IMR-90 (cell line): ENCODE measurements around the gene BDH1. TPM values are rescaled to one million over a fixed set of nuclear protein-coding genes. Genes with fewer than 3 reads are reported as not detected.
A peak's percentile ranks its signal among the peaks of the same experiment; 100 is the strongest.

Experiments used
- ATAC-seq: fragments of 200-7000 bp; cut with Tn5 transposase; 2 replicates; pipeline ENCODE4 v1.9.1; 2020; ENCODE audit warnings: low read depth, mild to moderate bottlenecking, moderate library complexity
- BruUV-seq: library from RNA; stranded (reverse); fragments of 400-500 nt; replicated peaks from 2 replicates; lab custom pipeline; 2021; lab: Mats Ljungman, UMichigan
- CTCF ChIA-PET: fragments of 300-600 bp; formaldehyde crosslinking; extraction: SDS; loops from one replicate; lab custom pipeline; 2021; ENCODE audit warnings: antibody characterized with exemption; lab: Yijun Ruan, JAX
- POLR2A ChIA-PET: fragments of 300-600 bp; sonication (Branson Sonifier 250); formaldehyde crosslinking; loops from one replicate; lab custom pipeline; 2022; ENCODE audit warnings: antibody characterized with exemption; ENCODE audit not compliant: unreplicated experiment; lab: Charles Lee
- DNase-seq: peaks from one replicate; pipeline ENCODE4 v3.0.0; 2013
- H2AFZ ChIP-seq: replicated peaks from 2 replicates; pipeline ENCODE3; 2013; ENCODE audit warnings: low read length, mild to moderate bottlenecking; ENCODE audit not compliant: poor library complexity
- H2AK5ac ChIP-seq: 2 replicates; pipeline ENCODE4 v1.6.1; 2013; ENCODE audit warnings: low read depth, low read length, inconsistent platforms
- H2AK9ac ChIP-seq: replicated peaks from 2 replicates; pipeline ENCODE3; 2013; ENCODE audit warnings: mild to moderate bottlenecking, low read depth, low read length, moderate library complexity; ENCODE audit not compliant: poor library complexity
- H2BK120ac ChIP-seq: 2 replicates; pipeline ENCODE4 v1.6.1; 2013; ENCODE audit warnings: low read depth, low read length, inconsistent platforms
- H2BK15ac ChIP-seq: 3 replicates; pipeline ENCODE4 v1.6.1; 2013; ENCODE audit warnings: low read depth, low read length, inconsistent platforms
- H2BK20ac ChIP-seq: 2 replicates; pipeline ENCODE4 v1.6.1; 2013; ENCODE audit warnings: low read depth, mild to moderate bottlenecking, inconsistent platforms, low read length, moderate library complexity
- H2BK5ac ChIP-seq: 2 replicates; pipeline ENCODE4 v1.6.1; 2013; ENCODE audit warnings: mild to moderate bottlenecking, low read depth, low read length, inconsistent platforms; ENCODE audit not compliant: poor library complexity, severe bottlenecking
- H3K14ac ChIP-seq: replicated peaks from 2 replicates; pipeline ENCODE4 v1.6.1; 2013; ENCODE audit warnings: low read depth, low read length, inconsistent platforms
- H3K18ac ChIP-seq: 2 replicates; pipeline ENCODE4 v1.6.1; 2013; ENCODE audit warnings: low read depth, low read length, control low read depth
- H3K23ac ChIP-seq: 2 replicates; pipeline ENCODE4 v1.6.1; 2013; ENCODE audit warnings: low read depth, low read length, inconsistent platforms
- H3K27ac ChIP-seq: 2 replicates; pipeline ENCODE4 v1.5.1; 2013; ENCODE audit warnings: mild to moderate bottlenecking, control low read depth, low read length; ENCODE audit not compliant: insufficient read depth
- H3K27me3 ChIP-seq: 2 replicates; pipeline ENCODE4 v1.6.1; 2013; ENCODE audit warnings: low read length; ENCODE audit not compliant: control insufficient read depth, insufficient read depth
- H3K36me3 ChIP-seq: 2 replicates; pipeline ENCODE4 v1.6.1; 2013; ENCODE audit warnings: low read length, mixed read lengths; ENCODE audit not compliant: control insufficient read depth, insufficient read depth
- H3K4ac ChIP-seq: 2 replicates; pipeline ENCODE4 v1.6.1; 2013; ENCODE audit warnings: low read depth, low read length, inconsistent platforms
- H3K4me1 ChIP-seq: 2 replicates; pipeline ENCODE4 v1.6.1; 2013; ENCODE audit warnings: low read length, mixed read lengths; ENCODE audit not compliant: control insufficient read depth, insufficient read depth
- H3K4me2 ChIP-seq: 2 replicates; pipeline ENCODE4 v1.6.1; 2013; ENCODE audit warnings: low read depth, mild to moderate bottlenecking, control low read depth, low read length, moderate library complexity
- H3K4me3 ChIP-seq: 2 replicates; pipeline ENCODE4 v1.5.1; 2013; ENCODE audit warnings: low read depth, mild to moderate bottlenecking, control low read depth, low read length, moderate library complexity; ENCODE audit not compliant: insufficient read depth
- H3K56ac ChIP-seq: 2 replicates; pipeline ENCODE4 v1.6.1; 2013; ENCODE audit warnings: low read length, inconsistent platforms; ENCODE audit not compliant: insufficient read depth; ENCODE audit errors: extremely low read depth
- H3K79me1 ChIP-seq, 2 experiments: 2 replicates each; pipeline ENCODE4 v1.6.1; 2013; ENCODE audit warnings: low read length in 2 of 2, inconsistent platforms in 1 of 2, low read depth in 1 of 2
- H3K9ac ChIP-seq: 2 replicates; pipeline ENCODE4 v1.6.1; 2013; ENCODE audit warnings: low read depth, low read length, control low read depth
- H3K9me1 ChIP-seq: 2 replicates; pipeline ENCODE4 v1.6.1; 2013; ENCODE audit warnings: low read length, inconsistent platforms; ENCODE audit not compliant: insufficient read depth
- H3K9me3 ChIP-seq: 2 replicates; pipeline ENCODE4 v1.6.1; 2013; ENCODE audit warnings: low read length; ENCODE audit not compliant: control insufficient read depth, insufficient read depth
- H4K20me1 ChIP-seq: 2 replicates; pipeline ENCODE4 v1.6.1; 2013; ENCODE audit warnings: low read length, inconsistent platforms; ENCODE audit not compliant: insufficient read depth
- H4K5ac ChIP-seq: 2 replicates; pipeline ENCODE4 v1.6.1; 2013; ENCODE audit warnings: mild to moderate bottlenecking, low read depth, low read length, control low read depth
- H4K8ac ChIP-seq, 2 experiments: 2 replicates each; pipeline ENCODE4 v1.6.1; 2013; ENCODE audit warnings: low read depth in 2 of 2, low read length in 2 of 2, control low read depth in 1 of 2, inconsistent platforms in 1 of 2
- H4K91ac ChIP-seq: 2 replicates; pipeline ENCODE4 v1.6.1; 2013; ENCODE audit warnings: low read depth, low read length, inconsistent platforms; ENCODE audit not compliant: insufficient read depth
- BHLHE40 ChIP-seq: fragments of 150-350 bp; IDR thresholded peaks from 2 replicates; pipeline ENCODE4 v1.6.1; 2016; ENCODE audit warnings: mild to moderate bottlenecking, low read depth, low read length
- CTCF ChIP-seq: conservative IDR thresholded peaks from 2 replicates; pipeline ENCODE4 v1.5.1; 2012; ENCODE audit warnings: mild to moderate bottlenecking, low read depth, low read length, improper control_type of control experiment
- MXI1 ChIP-seq: IDR thresholded peaks from 2 replicates; pipeline ENCODE4 v1.6.1; 2012; ENCODE audit warnings: low read depth, mild to moderate bottlenecking, low read length, moderate library complexity, borderline replicate concordance
- POLR2A ChIP-seq: IDR thresholded peaks from 2 replicates; pipeline ENCODE4 v1.6.1; 2012; ENCODE audit warnings: mild to moderate bottlenecking, low read depth, low read length
- WGBS, 2 experiments: methylation state at CpG; one replicate each; pipeline versions ENCODE4 v1.1.5 to v1.1.7; 2013; ENCODE audit warnings: missing lambda C conversion rate in 2 of 2; ENCODE audit not compliant: insufficient read length in 1 of 2; ENCODE audit errors: extremely low coverage in 2 of 2; 5-methylcytosine and 5-hydroxymethylcytosine counted together
- dilution Hi-C: fragments of 300-500 bp; cut with HindIII; formaldehyde crosslinking; loops from one replicate; pipeline ENCODE4 v1.14.3; 2018; ENCODE audit warnings: low sequenced_read_pairs; ENCODE audit not compliant: unreplicated experiment
- in situ Hi-C: fragments of 300-500 bp; cut with MboI; formaldehyde crosslinking; loops from 3 replicates; pipeline ENCODE4 v1.14.3; 2019; ENCODE audit warnings: low sequenced_read_pairs, inconsistent platforms, mixed read lengths
- intact Hi-C: fragments of 100-400 bp; cut with micrococcal nuclease; formaldehyde crosslinking; loops from 2 replicates; pipeline ENCODE4 v1.10.0; 2022
- polyA plus RNA-seq, 3 experiments: library from polyadenylated mRNA; depleted of rRNA; stranded (reverse); fragments of >200 nt; gene quantifications; 2 replicates each; pipeline ENCODE4 v1.2.3, GENCODE V29; 2012; ENCODE audit warnings: low replicate concordance in 1 of 3
- total RNA-seq: library from RNA; depleted of rRNA; stranded (reverse); fragments of >200 nt; gene quantifications from 2 replicates; pipeline ENCODE4 v1.2.3, GENCODE V29; 2012

Gene BDH1
- total and polyA plus RNA-seq, 2 of the 4 experiments (the other 2 are of a cell fraction), result 2.7 to 4.4 TPM

- TF ChIP-seq MXI1, result no peak
Observed at GRCh38 chr3:197511853-197512635, 43.7 kb downstream of the BDH1 start (continued).

DNA sequence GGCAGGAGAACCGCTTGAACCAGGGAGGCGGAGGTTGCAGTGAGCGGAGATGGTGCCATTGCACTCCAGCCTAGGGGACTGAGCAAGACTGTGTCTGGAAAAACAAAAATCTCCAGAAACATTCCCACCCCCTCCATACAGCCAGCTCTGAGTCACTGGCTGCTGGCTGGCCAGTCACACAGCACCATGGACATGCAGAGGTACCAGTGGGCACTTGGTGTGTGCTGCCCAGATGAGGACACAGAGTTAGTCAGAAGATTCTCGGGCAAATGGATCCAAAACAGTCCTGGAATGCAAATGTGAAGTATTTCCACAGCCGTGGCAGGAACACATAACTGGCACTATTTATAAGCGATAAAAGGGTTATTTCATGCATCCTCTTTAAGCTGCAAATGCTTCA, 44.6 kb downstream of the BDH1 start:
- Histone ChIP-seq H2AK9ac (no peak overlapping the region), H2BK5ac (no peak overlapping the region), H4K91ac (no peak overlapping the region), H2BK120ac (no peak overlapping the region), H3K23ac (no peak overlapping the region), H4K8ac (no peak overlapping the region), H3K4me3 (no peak overlapping the region), H3K4me2 (no peak overlapping the region), H3K9me1 (peaks cover 8% of the 10 kb centered on the region; the same call in 1 of the 2 replicates), H3K14ac (no peak overlapping the region), H3K27ac (no peak overlapping the region), H2AFZ (peak overlapping the region; percentile 34), H3K9ac (no peak overlapping the region), H3K79me1 (0 out of 4 replicates have a peak, but pooled peaks cover 0 to 2% of the 10 kb centered on the region in 2 experiments), H3K4ac (no peak overlapping the region), H3K18ac (no peak overlapping the region), H2BK20ac (no peak overlapping the region), H4K20me1 (no peaks in the 10 kb centered on the region), H4K5ac (no peak overlapping the region), H2AK5ac (no peak overlapping the region), H3K36me3 (no peaks in the 10 kb centered on the region; the same call in 1 of the 2 replicates), H3K27me3 (peaks cover 10% of the 10 kb centered on the region; the same call in 1 of the 2 replicates), H2BK15ac (no peak overlapping the region), H3K4me1 (no peaks in the 10 kb centered on the region), H3K56ac (no peak overlapping the region), H3K9me3 (no peaks in the 10 kb centered on the region)
- no peak for TF ChIP-seq POLR2A
- TF ChIP-seq CTCF, result no peak
- TF ChIP-seq BHLHE40, result 0 out of 2 replicates have a peak, but pooled peaks have one; percentile 26
- peak; percentile 68 for ATAC-seq
- WGBS, 2 experiments, result 63% methylated on average over 2 of the region's 6 CpGs; no CpG with 5 or more reads in 1 of the 2 experiments
- peak; percentile 63 for DNase-seq
- POLR2A ChIA-PET, result no interaction called here
- CTCF ChIA-PET, result no interaction called here
- in situ Hi-C loops, result loop anchor here (10.0 kb wide), 1 partner anchor 256 kb away; no protein-coding TSS in a partner anchor
- no TSS peak for BruUV-seq
- intact Hi-C loops, result loop anchor here (2.0 to 10.0 kb wide), 3 partner anchors 212 to 532 kb away; partner anchors contain the start of gene DLG1
- dilution Hi-C loops, result no loop called here
